Caki2 (cell line): ENCODE results near the gene LKAAEAR1. TPM values are rescaled to one million over a fixed set of nuclear protein-coding genes. Genes with fewer than 3 reads are reported as not detected.

Experiments
- DNase-seq: peaks from one replicate; pipeline ENCODE4 v3.0.0-alpha.2; 2015; ENCODE audit warnings: low read depth
- in situ Hi-C: cut with HindIII; loops from 2 replicates; pipeline ENCODE4 v1.10.0; 2016; ENCODE audit warnings: low sequenced_read_pairs, low pct_unique_long_range_greater_than_20kb, mixed read lengths
- total RNA-seq: library from RNA; depleted of rRNA; stranded (reverse); fragments of >200 nt; shearing (Covaris generic); gene quantifications from 2 replicates; pipeline ENCODE4 v1.2.3, GENCODE V29; 2014; ENCODE audit warnings: low replicate concordance

The LKAAEAR1 gene
- total RNA-seq, 1 experiment from 2014 or later: 14.4 TPM

GRCh38 chr20:64112691-64113443 is 28.7 kb upstream of the LKAAEAR1 start:
- DNase-seq: no peak
- in situ Hi-C loops: no loop called here

DNA sequence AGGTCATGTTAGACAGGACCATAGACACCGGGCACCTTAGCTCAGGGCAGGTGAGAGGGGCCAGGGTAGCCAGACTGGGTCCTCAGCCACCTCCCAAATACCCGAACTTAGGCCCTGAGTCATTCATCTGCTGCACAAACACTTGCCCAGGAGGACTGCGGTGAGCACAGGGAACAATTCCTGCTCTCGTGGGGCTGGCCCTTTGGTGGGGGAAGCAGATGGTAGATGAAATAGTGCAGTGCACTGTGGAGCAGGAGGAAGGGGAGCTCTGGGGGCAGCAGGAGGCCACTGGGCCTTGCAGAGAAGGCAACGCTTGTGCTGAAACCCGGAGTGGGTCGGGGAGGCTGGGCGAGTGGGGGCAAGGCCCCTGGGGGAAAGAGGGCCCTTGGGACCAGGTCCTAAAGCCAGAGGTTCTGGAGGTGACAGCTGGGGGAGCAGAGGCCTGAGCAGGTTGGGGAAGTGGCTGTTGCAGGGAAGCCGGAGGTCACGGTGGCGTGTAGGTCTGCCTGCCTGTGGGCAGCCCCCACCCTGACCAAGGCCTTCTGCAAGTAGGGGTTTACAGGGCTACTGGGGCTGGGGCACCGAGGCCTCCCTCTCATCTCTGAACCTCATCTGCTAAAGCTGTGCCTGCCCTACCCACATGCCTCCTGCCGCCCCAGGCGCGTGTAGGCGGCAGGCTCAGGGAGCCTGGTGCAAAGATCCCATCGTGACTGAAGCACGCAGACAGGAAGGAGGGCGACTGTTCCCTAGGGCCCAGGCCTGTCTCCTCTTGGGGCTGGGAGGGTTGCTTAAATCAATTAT is 27.8 kb upstream of the LKAAEAR1 start:
- DNase-seq: no peak
- in situ Hi-C loops: no loop called here

DNA sequence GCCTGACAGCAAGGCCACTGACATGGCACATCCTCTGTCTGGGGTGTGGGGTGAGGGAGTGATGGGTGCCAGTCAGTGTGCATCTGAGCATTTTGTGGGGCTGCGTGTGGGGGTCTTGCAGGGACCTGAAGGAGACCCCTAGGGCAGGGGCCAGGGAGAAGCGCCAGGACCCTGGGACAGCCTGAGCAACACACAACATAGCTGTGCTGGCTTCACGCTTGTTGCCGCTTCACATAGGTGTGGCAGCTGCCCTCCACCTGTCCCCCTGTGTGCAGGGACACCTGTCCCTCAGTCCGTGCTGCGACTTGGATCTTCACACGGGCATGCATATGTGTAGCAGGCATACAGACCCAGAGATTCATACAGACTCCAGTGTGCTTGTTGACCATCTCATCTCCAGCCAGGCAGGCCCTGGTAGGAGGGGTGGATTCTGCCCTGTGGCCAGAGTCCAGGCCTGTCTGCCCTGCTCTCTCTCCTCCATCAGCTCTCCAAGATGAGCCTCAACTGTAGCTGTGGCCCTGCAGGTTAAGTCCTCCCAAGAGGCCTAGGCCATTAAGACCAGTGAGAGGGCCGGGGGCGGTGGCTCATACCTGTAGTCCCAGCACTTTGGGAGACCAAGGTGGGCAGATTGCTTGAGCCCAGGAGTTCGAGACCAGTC is 26.3 kb upstream of the LKAAEAR1 start:
- no peak for DNase-seq
- in situ Hi-C loops: no loop called here

- in situ Hi-C loops: no loop called here
- DNase-seq: no peak
Observed at GRCh38 chr20:64109831-64110391, 25.7 kb upstream of the LKAAEAR1 start.

DNA sequence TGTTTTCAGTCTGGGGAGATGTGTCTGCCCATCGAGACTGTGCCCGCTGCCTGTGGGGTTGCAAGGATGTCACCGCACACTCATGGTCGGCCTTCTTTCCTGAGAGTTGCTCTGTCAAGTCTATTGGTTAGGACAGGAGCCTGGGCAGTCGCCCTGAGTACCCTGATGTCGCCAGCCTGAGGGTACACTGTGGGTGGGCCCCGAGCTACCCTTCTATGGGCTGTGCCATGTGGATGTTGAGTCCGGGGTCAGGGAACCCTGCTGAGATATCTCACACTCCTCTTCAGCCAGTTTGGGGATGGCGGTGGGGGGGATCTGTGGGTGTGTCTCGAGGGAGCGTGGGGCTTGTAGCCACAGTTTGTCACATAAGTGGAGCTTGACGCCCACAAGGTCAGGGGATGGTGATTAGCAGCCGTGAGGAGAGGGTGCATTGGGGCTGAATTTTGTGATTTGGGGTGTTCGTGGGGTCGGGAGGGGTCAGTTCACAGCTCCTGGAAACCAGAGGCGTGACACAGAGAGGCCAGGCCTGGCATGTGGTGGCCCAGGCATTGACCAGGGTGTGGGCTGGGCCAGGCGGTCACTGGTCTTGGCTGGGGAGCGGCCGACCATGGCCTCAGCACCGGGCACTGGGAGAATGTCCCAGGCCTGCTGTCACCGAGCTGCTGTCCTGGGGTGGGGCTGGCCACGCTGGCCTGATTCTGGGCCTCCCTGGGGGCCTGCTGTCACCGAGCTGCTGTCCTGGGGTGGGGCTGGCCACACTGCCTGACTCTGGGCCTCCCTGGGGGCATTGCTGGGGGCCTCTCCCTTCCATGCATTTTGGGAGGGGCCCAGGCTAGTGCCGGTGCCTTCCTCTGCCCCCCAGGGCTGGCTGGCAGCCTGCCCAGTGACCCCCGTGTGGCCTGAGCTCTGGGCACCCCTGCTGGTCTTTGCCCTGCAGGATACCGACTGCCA is 24.8 kb upstream of the LKAAEAR1 start:
- in situ Hi-C loops: no loop called here
- no peak for DNase-seq

DNA sequence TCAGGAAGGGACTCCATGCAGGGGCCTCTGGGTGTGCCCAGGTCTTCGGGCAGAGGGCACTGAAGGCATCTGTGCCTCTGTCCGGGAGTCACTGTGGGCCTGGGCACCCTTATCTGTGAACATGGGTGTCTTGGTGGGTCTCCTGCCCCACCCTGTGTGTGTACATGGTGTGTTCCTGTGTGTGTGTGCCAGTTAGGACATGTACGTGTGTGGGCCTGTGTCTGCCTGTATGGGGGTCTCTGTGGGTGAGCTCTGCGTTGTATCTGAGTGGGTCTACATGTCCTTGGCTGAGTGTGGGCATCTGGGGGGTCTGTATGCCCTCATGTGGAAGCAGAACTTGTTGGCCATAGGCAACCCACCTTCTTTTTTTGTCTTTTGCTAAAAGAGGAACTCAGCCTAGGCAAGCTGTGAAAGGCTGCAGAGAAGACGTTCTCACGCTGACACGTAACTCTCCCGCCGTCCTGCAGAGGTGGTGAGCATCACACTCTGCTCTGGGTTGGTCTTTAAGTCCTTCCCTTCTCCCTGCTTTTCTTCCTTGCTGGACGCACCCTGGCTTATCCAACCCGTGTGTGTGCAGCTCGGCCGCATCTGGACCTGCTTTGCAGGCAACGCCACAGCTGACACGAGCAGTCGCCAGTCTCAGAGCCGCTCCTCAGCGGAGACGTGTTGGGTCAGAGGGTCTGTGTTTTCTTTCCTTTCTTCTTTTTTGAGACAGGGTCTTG is 23.7 kb upstream of the LKAAEAR1 start:
- in situ Hi-C loops: no loop called here
- no peak for DNase-seq

DNA sequence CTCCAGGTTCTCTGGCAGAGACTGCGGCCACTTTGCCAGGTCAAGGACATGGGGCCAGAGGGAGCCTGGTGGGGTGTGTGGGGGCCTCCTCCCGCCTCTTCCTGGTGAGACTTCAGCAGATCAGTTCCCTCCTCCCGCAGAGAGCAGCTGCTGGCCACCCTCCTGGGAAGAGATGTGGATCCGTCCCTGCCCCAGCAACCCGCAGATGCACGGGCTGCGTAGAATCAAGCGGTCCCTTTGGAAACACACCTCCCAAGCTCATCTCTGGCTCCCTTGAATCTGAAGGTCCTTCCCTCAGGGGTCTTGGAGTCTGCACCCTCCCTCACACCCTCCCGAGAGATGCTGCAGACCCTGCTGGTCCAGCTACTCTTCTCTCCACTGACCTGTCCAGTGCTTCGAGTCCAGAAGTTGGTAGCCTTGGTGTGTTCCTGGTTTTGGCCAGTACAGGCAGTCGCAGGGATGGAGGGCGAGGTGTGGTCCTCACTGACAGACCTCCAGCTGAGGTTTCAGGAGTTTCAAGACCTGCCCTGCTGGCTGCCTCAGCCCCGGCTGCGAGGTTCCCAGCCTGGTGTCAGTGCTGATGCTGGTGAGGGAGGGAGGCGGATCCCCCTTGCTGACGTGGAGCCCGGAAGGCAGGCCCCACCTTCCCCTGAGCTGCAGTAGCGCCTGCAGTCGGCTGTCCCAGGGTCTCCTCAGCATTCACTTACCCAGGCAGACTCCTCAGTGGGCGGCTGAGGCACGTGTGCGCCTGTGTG is 23.0 kb upstream of the LKAAEAR1 start, which contains the start of gene NPBWR2:
Gene NPBWR2 (minus strand): TSS at position 585 of the 755 bp plus-strand sequence. CDS start 734 bp downstream, outside the sequence.
- DNase-seq: no peak
- in situ Hi-C loops: no loop called here

- in situ Hi-C loops: no loop called here
- DNase-seq: no peak
Observed at GRCh38 chr20:64106435-64106961, 22.3 kb upstream of the LKAAEAR1 start.

DNA sequence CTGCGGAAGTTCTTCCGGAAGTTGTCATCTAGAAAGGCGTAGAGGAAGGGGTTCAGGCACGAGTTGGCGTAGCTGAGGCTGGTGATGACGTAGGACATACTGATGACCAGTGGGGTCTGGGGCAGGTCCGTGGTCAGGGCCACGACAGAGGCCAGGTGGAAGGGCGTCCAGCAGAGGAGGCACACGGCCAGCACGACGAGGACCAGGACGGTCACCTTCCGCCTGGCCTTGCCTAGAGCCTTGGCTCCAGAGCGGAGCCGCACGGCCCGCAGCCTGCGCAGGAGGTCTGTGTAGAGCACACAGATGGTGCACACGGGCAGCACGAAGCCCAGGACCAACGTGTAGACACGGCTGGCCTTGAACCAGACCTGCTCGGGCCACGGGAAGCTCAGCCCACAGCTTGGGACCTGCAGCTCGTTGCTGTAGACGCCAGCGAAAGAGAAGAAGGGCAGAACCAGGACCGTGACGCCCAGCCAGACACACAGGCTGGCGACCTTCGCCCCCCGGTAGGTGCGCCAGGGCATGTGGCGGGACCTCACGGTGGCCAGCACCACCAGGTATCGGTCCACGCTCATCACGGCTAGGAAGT is 21.7 kb upstream of the LKAAEAR1 start:
- DNase-seq: no peak
- in situ Hi-C loops: no loop called here

DNA sequence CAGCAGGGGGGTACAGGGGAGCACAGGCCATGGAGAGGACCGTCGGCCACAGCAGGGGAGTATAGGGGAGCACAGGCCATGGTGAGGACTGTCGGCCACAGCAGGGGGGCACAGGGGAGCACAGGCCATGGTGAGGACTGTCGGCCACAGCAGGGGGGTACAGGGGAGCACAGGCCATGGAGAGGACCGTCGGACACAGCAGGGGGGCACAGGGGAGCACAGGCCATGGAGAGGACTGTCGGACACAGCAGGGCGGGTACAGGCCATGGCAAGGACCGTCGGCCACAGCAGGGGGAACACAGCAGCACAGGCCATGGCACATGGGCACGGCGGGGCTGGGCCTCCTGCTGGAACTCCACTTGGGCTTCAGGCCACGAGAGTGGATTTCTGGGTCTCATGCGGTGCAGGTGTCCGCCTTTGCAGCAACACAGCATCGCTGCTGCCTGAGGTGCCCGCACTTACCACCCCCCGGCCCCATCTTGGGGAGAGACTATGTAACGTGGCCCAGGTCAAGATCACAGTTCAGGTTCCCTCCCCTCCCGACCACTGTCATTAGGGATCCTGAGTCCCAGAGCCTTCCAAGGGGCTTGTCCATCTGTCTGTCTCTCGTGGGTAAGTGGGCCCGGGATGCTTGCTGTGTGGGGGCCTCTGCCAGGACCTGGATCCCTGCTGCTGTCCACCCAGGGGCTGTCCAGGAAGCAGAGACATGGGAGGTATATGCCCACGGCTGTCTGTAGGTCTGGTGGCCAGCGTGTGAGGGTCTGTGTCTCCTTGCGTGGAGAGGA is 20.7 kb upstream of the LKAAEAR1 start:
- no peak for DNase-seq
- in situ Hi-C loops: no loop called here

GRCh38 chr20:64103871-64104666 is 19.9 kb upstream of the LKAAEAR1 start:
- no peak for DNase-seq
- in situ Hi-C loops: no loop called here

DNA sequence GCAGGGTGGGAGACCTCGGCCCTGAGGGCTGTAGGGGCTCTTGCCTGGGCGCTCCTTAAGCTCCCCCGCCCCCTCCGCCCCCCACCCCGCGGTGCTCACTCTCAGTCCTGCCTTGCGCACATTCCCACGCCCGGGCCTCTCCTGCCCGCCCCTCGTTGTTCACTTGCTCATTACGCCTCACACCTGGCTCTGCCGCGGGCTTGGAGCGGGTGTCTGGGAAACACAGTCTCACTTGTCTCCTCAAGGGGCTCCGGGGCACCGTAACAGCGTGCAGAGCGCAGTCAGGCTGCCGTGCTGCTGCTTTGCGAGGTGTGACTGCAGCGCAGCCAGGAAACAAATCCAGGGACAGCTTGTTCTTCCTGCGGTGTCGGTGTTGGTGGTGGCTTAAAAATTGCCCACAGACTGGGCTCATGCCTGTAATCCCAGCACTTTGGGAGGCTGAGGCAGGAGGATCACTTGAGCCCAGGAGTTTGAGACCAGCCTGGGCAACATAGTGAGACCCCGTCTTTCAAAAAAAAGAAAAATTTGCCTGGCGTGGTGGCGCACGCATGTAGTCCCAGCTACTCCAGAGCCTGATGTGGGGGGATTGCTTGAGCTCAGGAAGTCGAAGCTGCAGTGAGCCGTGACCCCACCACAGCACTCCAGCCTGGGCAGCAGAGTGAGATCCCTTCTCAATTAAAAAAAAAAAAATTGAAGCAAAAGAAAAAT is 18.6 kb upstream of the LKAAEAR1 start:
- in situ Hi-C loops: no loop called here
- no peak for DNase-seq

- in situ Hi-C loops: no loop called here
- no peak for DNase-seq
Observed at GRCh38 chr20:64101731-64102621, 17.8 kb upstream of the LKAAEAR1 start.
